A549 (cell line): Measurements from ENCODE around the gene MROH2A. TPM values are rescaled to one million over a fixed set of nuclear protein-coding genes. Genes with fewer than 3 reads are reported as not detected.
A peak's percentile ranks its signal among the peaks of the same experiment; 100 is the strongest.
"Not testable (repeated sequence)": the region's sequence is repeated elsewhere in the genome, so short reads cannot be mapped to it uniquely, and the experiment has no call there.

ENCODE experiments used
- ATAC-seq, 2 experiments: fragments of 200-7000 bp in 1 of 2; fragments of >200 bp in 1 of 2; cut with Nextera tagmentation in 1 of 2; cut with Tn5 transposase in 1 of 2; 3 replicates each; pipeline versions ENCODE4 v1.8.0 to v1.9.1; 2018 to 2020; ENCODE audit warnings: mild to moderate bottlenecking in 1 of 2, moderate library complexity in 1 of 2
- CTCF ChIA-PET: fragments of 300-600 bp; sonication (Branson Sonifier 250); formaldehyde crosslinking; extraction: SDS; loops from one replicate; lab custom pipeline; 2021; ENCODE audit warnings: antibody characterized with exemption, inconsistent platforms; lab: Yijun Ruan, JAX
- POLR2A ChIA-PET: fragments of 350-600 bp; formaldehyde crosslinking; extraction: SDS; loops from one replicate; lab custom pipeline; 2021; ENCODE audit warnings: antibody characterized with exemption, inconsistent platforms; lab: Yijun Ruan, JAX
- DNase-seq, 2 experiments: peaks; one replicate each; pipeline versions ENCODE4 v3.0.0 to v3.0.0-alpha.2; 2011 to 2016; ENCODE audit warnings: low read depth in 1 of 2, low spot score in 1 of 2
- FAIRE-seq: peaks from 2 replicates; lab custom pipeline; 2011; peaks lifted over from hg19 to GRCh38; lab: Jason Lieb, UNC
- H3K27ac ChIP-seq, 2 experiments: fragments of >200 bp; sonication (Bioruptor Twin); formaldehyde crosslinking; 3 replicates each; pipeline ENCODE4 v1.5.1; 2016 to 2017
- H3K4me1 ChIP-seq: fragments of >200 bp; sonication (Bioruptor Twin); formaldehyde crosslinking; 3 replicates; pipeline ENCODE4 v1.6.1; 2016
- H3K4me2 ChIP-seq: fragments of >200 bp; sonication (Bioruptor Twin); formaldehyde crosslinking; 3 replicates; pipeline ENCODE4 v1.6.1; 2016
- H3K4me3 ChIP-seq: fragments of >200 bp; sonication (Bioruptor Twin); formaldehyde crosslinking; 3 replicates; pipeline ENCODE4 v1.5.1; 2016
- H3K9me3 ChIP-seq: fragments of >200 bp; sonication (Bioruptor Twin); formaldehyde crosslinking; 3 replicates; pipeline ENCODE4 v1.6.1; 2016
- CBX2 ChIP-seq: fragments of 200-600 bp; sonication (generic); IDR thresholded peaks from 2 replicates; pipeline ENCODE4 v1.6.1; 2016; ENCODE audit warnings: low read depth, mild to moderate bottlenecking, borderline replicate concordance
- CEBPB ChIP-seq, 2 experiments: fragments of >200 bp in 1 of 2; sonication (Bioruptor Twin) in 1 of 2; formaldehyde crosslinking in 1 of 2; IDR thresholded peaks; 2 replicates each; pipeline ENCODE4 v1.6.1; 2012 to 2016
- EHF ChIP-seq: fragments of 250-450 bp; sonication (Bioruptor Pico); IDR thresholded peaks from 2 replicates; pipeline ENCODE4 v1.5.0; 2020; ENCODE audit warnings: mild to moderate bottlenecking
- EP300 ChIP-seq, 2 experiments: fragments of >200 bp; sonication (Bioruptor Twin); formaldehyde crosslinking; IDR thresholded peaks; 2 replicates in 1 of 2; 3 replicates in 1 of 2; pipeline ENCODE4 v1.6.1; 2016 to 2017
- GATA3 ChIP-seq: IDR thresholded peaks from 2 replicates; pipeline ENCODE4 v1.6.1; 2012; ENCODE audit warnings: borderline replicate concordance
- HDAC2 ChIP-seq: fragments of 200-600 bp; sonication (generic); IDR thresholded peaks from 2 replicates; pipeline ENCODE4 v1.6.1; 2016
- HES2 ChIP-seq: fragments of >200 bp; sonication (Bioruptor Twin); formaldehyde crosslinking; IDR thresholded peaks from 2 replicates; pipeline ENCODE4 v1.6.1; 2016
- HEYL ChIP-seq: fragments of 250-450 bp; sonication (Bioruptor Pico); IDR thresholded peaks from 2 replicates; pipeline ENCODE4 v1.8.0; 2021; ENCODE audit warnings: mild to moderate bottlenecking, moderate library complexity
- HOXA7 ChIP-seq: fragments of 250-450 bp; sonication (Bioruptor Pico); IDR thresholded peaks from 2 replicates; pipeline ENCODE4 v1.5.0; 2020; ENCODE audit warnings: mild to moderate bottlenecking, moderate library complexity
- HOXB5 ChIP-seq: fragments of 250-450 bp; sonication (Bioruptor Pico); IDR thresholded peaks from 2 replicates; pipeline ENCODE4 v1.5.0; 2020; ENCODE audit warnings: mild to moderate bottlenecking, moderate library complexity
- JUN ChIP-seq, 2 experiments: fragments of >200 bp; sonication (Bioruptor Twin); formaldehyde crosslinking; IDR thresholded peaks; 2 replicates in 1 of 2; 3 replicates in 1 of 2; pipeline ENCODE4 v1.6.1; 2016 to 2017
- JUNB ChIP-seq: fragments of >200 bp; sonication (Bioruptor Twin); formaldehyde crosslinking; IDR thresholded peaks from 2 replicates; pipeline ENCODE4 v1.6.1; 2016
- KDM1A ChIP-seq: fragments of 200-600 bp; sonication (generic); IDR thresholded peaks from 2 replicates; pipeline ENCODE4 v1.6.1; 2016; ENCODE audit warnings: low read depth, mild to moderate bottlenecking
- MYC ChIP-seq: IDR thresholded peaks from 2 replicates; pipeline ENCODE4 v1.6.1; 2012; ENCODE audit warnings: mild to moderate bottlenecking, inconsistent platforms, low read length, improper control_type of control experiment, borderline replicate concordance
- NPAS2 ChIP-seq: fragments of 250-450 bp; sonication (Bioruptor Pico); IDR thresholded peaks from 2 replicates; pipeline ENCODE4 v1.8.0; 2022; ENCODE audit warnings: mild to moderate bottlenecking, moderate library complexity, borderline replicate concordance
- PBX3 ChIP-seq: IDR thresholded peaks from 2 replicates; pipeline ENCODE4 v1.6.1; 2012
- POLR2AphosphoS2 ChIP-seq: conservative IDR thresholded peaks from 2 replicates; pipeline ENCODE4 v1.6.1; 2012; ENCODE audit warnings: low read length, improper control_type of control experiment, inconsistent platforms
- RAD21 ChIP-seq, 2 experiments: fragments of >200 bp in 1 of 2; sonication (Bioruptor Twin) in 1 of 2; formaldehyde crosslinking in 1 of 2; IDR thresholded peaks in 1 of 2; conservative IDR thresholded peaks in 1 of 2; 2 replicates in 1 of 2; 3 replicates in 1 of 2; pipeline ENCODE4 v1.6.1; 2012 to 2018; ENCODE audit warnings: inconsistent platforms in 1 of 2
- SMC3 ChIP-seq: fragments of >200 bp; sonication (Bioruptor Twin); formaldehyde crosslinking; IDR thresholded peaks from 3 replicates; pipeline ENCODE4 v1.6.1; 2018; ENCODE audit warnings: inconsistent platforms
- TFCP2L1 ChIP-seq: fragments of 250-450 bp; sonication (Bioruptor Pico); IDR thresholded peaks from 2 replicates; pipeline ENCODE4 v1.5.0; 2021; ENCODE audit warnings: mild to moderate bottlenecking
- ZFP36 ChIP-seq: fragments of 450-650 bp; IDR thresholded peaks from 2 replicates; pipeline ENCODE4 v1.6.1; 2014; ENCODE audit warnings: borderline replicate concordance; ENCODE audit not compliant: partially characterized antibody
- WGBS: methylation state at CpG from one replicate; pipeline ENCODE4 v1.1.6; 2017; ENCODE audit errors: missing lambda C conversion rate; 5-methylcytosine and 5-hydroxymethylcytosine counted together
- polyA plus RNA-seq, 4 experiments: library from polyadenylated mRNA; depleted of rRNA in 3 of 4; stranded (reverse); fragments of >200 nt; fragmentation: RNase III in 1 of 4; extraction: RNeasy Plus Mini Kit Qiagen cat#74134 plus additional on column Dnase treatment in 1 of 4; gene quantifications; 2 replicates in 3 of 4; 3 replicates in 1 of 4; pipeline ENCODE4 v1.2.3, GENCODE V29; 2011 to 2017
- TF ChIP-seq, protein P1 (sequence below): fragments of >200 bp; sonication (Bioruptor Twin); formaldehyde crosslinking; IDR thresholded peaks from 3 replicates; pipeline ENCODE4 v1.6.1; 2016
- TF ChIP-seq, protein P2 (sequence below): IDR thresholded peaks from 2 replicates; pipeline ENCODE4 v1.6.1; 2012
- TF ChIP-seq, protein P3 (sequence below): fragments of 150-350 bp; IDR thresholded peaks from 2 replicates; pipeline ENCODE4 v1.6.1; 2014; ENCODE audit warnings: low read depth, mild to moderate bottlenecking, low read length
- TF ChIP-seq, protein P4 (sequence below): fragments of 250-450 bp; sonication (Bioruptor Pico); IDR thresholded peaks from 2 replicates; pipeline ENCODE4 v1.5.0; 2021; ENCODE audit warnings: mild to moderate bottlenecking, moderate library complexity, borderline replicate concordance

Gene MROH2A
- polyA plus RNA-seq, 2 of the 4 experiments (the other 2 are of a cell fraction): 0.10 to 0.63 TPM

DNA sequence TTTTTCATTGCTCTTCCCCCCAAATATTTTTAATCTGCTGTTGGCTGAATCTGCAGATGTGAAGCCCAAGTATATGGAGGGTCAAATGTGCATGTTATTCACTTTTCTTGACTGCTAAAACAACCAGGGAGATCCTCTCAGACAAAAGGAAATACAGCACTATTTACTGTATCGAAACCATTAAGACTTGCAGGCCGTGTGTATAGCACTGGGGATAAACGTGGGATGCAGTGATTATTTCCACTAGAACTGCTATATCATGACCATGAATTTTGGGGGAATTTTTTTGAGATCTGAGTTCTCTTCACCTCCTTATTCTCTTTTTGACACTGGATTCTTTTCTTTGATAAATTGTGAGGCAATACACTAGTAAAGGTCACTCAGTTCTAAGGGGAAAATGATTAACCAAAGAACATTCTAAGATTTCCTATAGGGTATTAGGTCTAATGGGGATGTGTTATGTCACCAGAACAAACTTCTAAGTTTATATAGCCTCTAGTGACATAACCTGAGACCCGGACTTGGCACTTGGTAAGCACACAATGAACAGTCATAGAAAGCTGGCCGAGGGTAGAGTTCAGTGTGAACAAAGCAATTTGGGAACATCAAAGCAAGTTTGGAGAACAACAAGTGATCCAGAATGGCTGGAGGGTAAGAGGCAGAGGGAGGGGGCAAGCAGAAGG, 32.9 kb upstream of the MROH2A start:
- Histone ChIP-seq H3K4me2 (peak overlapping the region; percentile 79), H3K4me1 (peaks cover 29% of the 10 kb centered on the region), H3K9me3 (peaks cover 59% of the 10 kb centered on the region), H3K27ac (peak overlapping the region; percentile 89 to 92), H3K4me3 (peak overlapping the region; percentile 18; the same call in 1 of the 3 replicates)
- POLR2A ChIA-PET: no interaction called here
- peak in 1 of 2 experiments; percentile 37; a peak in 2 of 5 replicates for TF ChIP-seq RAD21 (conservative IDR thresholded peaks at IDR 0.05 in 1 of 2, IDR thresholded peaks at IDR 0.05 in 1 of 2)
- TF ChIP-seq KDM1A: no peak
- TF ChIP-seq, protein P1, sequence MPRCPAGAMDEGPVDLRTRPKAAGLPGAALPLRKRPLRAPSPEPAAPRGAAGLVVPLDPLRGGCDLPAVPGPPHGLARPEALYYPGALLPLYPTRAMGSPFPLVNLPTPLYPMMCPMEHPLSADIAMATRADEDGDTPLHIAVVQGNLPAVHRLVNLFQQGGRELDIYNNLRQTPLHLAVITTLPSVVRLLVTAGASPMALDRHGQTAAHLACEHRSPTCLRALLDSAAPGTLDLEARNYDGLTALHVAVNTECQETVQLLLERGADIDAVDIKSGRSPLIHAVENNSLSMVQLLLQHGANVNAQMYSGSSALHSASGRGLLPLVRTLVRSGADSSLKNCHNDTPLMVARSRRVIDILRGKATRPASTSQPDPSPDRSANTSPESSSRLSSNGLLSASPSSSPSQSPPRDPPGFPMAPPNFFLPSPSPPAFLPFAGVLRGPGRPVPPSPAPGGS: peak; percentile 52; the same call in 1 of the 3 replicates
- TF ChIP-seq PBX3: no peak
- peak; percentile 71 to 81; a peak in 4 of 5 replicates for TF ChIP-seq JUN (IDR thresholded peaks at IDR 0.05)
- no peak for TF ChIP-seq POLR2AphosphoS2
- no peak for TF ChIP-seq ZFP36
- TF ChIP-seq HEYL: no peak
- TF ChIP-seq HES2: 0 out of 2 replicates have a peak, but pooled peaks have one; percentile 11
- TF ChIP-seq CEBPB (IDR thresholded peaks at IDR 0.05): peak; percentile 67 to 68; a peak in 2 of 4 replicates
- TF ChIP-seq TFCP2L1 (CRISPR knock-in tag): no peak
- TF ChIP-seq EHF (CRISPR knock-in tag): no peak
- no peak for TF ChIP-seq HOXA7 (CRISPR knock-in tag)
- 0 out of 3 replicates have a peak, but pooled peaks have one; percentile 19 for TF ChIP-seq SMC3
- TF ChIP-seq HOXB5: no peak
- TF ChIP-seq JUNB: peak; percentile 60
- peak; percentile 73 for TF ChIP-seq GATA3
- TF ChIP-seq EP300 (IDR thresholded peaks at IDR 0.05): peak; percentile 81 to 95; a peak in 4 of 5 replicates
- DNase-seq: peak; percentile 7 to 85
- CTCF ChIA-PET: interaction anchor here (0.6 to 0.8 kb wide), 2 partner anchors 15 to 88 kb away, joined by 3 read pairs; no protein-coding TSS in a partner anchor
- 5% methylated on average over 5 of the region's 5 CpGs for WGBS
- ATAC-seq: peak; percentile 55 to 84; a peak in 4 of 6 replicates
- peak; percentile 91 for FAIRE-seq

GRCh38 chr2:233745838-233746237, 32.3 kb upstream of the MROH2A start:
- H3K4me2 ChIP-seq: peak overlapping the region; percentile 79
- CTCF ChIA-PET: interaction anchor here (0.6 to 0.8 kb wide), 2 partner anchors 14 to 87 kb away, joined by 3 read pairs; no protein-coding TSS in a partner anchor
- WGBS: 45% methylated on average over 2 of the region's 2 CpGs
- POLR2A ChIA-PET, FAIRE-seq, DNase-seq: not testable (repeated sequence)
- H3K4me1 ChIP-seq: peaks cover 29% of the 10 kb centered on the region
- peak in 1 of 2 experiments; percentile 53; a peak in 4 of 6 replicates for ATAC-seq
- H3K27ac ChIP-seq: peak overlapping the region; percentile 89 to 92
- H3K9me3 ChIP-seq: peaks cover 61% of the 10 kb centered on the region
- H3K4me3 ChIP-seq: peak overlapping the region; percentile 18; the same call in 1 of the 3 replicates

DNA sequence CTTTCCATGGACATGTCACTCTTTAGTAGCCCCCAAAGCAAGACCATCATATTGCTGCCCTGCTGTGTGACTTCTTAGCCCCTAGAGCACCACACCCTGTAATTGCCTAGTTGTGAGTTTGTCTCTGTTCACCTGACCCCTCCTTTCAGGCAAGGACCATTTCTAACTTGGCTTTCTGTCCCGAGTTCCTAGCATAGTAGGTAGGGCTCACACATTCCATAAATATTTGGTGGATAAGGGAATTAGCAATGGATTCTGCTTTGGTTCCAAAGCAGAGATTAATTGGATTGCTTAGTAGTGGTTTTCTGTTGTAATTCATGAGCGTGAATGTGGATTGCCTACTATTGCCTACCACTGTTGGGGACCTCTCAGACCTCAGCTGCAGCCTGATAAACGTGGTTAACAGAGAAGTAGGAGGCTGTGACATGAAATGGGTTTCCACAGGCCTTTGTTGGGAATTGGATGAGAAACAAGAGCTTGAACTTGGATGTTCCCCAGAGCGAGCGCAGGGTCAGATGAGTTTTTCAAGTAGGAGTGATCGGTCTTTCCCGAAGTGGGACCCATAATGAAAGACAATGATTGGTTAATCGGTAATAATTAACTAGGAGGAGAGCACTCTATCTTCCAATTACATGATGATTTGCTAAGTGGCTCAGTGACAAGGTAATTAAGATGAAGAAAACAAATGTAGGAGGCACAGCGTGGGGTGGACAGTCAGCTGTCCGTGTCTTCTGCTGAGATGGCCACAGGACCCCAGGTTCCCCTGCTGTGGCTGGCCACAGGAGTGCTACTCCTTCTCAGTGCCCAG, 31.5 kb upstream of the MROH2A start:
- WGBS: 76% methylated on average over 10 of the region's 10 CpGs
- peaks cover 29% of the 10 kb centered on the region for H3K4me1 ChIP-seq
- peak overlapping the region; percentile 79 for H3K4me2 ChIP-seq
- DNase-seq (peak in 1 of 2 experiments; percentile 29), FAIRE-seq (no peak), ATAC-seq (peak; percentile 27 to 61; a peak in 3 of 6 replicates)
- peak overlapping the region; percentile 89 to 92 for H3K27ac ChIP-seq
- ChIA-PET POLR2A (no interaction called here), CTCF (interaction anchor here (0.8 kb wide), 1 partner anchor 86 kb away, joined by 3 read pairs; no protein-coding TSS in a partner anchor)
- no peak overlapping the region for H3K4me3 ChIP-seq
- peaks cover 63% of the 10 kb centered on the region for H3K9me3 ChIP-seq
- no peak for TF ChIP-seq CEBPB (IDR thresholded peaks at IDR 0.05)
- no peak for TF ChIP-seq SMC3
- TF ChIP-seq, protein P2, sequence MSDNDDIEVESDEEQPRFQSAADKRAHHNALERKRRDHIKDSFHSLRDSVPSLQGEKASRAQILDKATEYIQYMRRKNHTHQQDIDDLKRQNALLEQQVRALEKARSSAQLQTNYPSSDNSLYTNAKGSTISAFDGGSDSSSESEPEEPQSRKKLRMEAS: no peak
- TF ChIP-seq, protein P3, sequence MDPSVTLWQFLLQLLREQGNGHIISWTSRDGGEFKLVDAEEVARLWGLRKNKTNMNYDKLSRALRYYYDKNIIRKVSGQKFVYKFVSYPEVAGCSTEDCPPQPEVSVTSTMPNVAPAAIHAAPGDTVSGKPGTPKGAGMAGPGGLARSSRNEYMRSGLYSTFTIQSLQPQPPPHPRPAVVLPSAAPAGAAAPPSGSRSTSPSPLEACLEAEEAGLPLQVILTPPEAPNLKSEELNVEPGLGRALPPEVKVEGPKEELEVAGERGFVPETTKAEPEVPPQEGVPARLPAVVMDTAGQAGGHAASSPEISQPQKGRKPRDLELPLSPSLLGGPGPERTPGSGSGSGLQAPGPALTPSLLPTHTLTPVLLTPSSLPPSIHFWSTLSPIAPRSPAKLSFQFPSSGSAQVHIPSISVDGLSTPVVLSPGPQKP: no peak
- TF ChIP-seq TFCP2L1 (CRISPR knock-in tag): no peak
- no peak for TF ChIP-seq CBX2
- no peak for TF ChIP-seq HDAC2
- TF ChIP-seq, protein P4, sequence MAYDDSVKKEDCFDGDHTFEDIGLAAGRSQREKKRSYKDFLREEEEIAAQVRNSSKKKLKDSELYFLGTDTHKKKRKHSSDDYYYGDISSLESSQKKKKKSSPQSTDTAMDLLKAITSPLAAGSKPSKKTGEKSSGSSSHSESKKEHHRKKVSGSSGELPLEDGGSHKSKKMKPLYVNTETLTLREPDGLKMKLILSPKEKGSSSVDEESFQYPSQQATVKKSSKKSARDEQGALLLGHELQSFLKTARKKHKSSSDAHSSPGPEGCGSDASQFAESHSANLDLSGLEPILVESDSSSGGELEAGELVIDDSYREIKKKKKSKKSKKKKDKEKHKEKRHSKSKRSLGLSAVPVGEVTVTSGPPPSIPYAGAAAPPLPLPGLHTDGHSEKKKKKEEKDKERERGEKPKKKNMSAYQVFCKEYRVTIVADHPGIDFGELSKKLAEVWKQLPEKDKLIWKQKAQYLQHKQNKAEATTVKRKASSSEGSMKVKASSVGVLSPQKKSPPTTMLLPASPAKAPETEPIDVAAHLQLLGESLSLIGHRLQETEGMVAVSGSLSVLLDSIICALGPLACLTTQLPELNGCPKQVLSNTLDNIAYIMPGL (CRISPR knock-in tag): no peak
- TF ChIP-seq MYC: no peak
- TF ChIP-seq NPAS2 (CRISPR knock-in tag): no peak
- TF ChIP-seq POLR2AphosphoS2: no peak
